ENCODE measurements around the gene RPS21. TPM values are rescaled to one million over a fixed set of nuclear protein-coding genes. Genes with fewer than 3 reads are reported as not detected.

The RPS21 gene
- total and polyA plus RNA-seq, 2 of the 13 experiments (the other 11 are each of a cell fraction or from before 2014, with no cell fraction given), result 2,647 to 11,063 TPM

GRCh38 chr20:62407221-62407992, 20.5 kb downstream of the RPS21 start, which contains the start of gene CABLES2 (continued):
- TF ChIP-seq ZNF414 (CRISPR knock-in tag; IDR thresholded peaks at IDR 0.05), result peak; percentile 74; the same call in 1 of the 2 replicates
- TF ChIP-seq MAX (IDR thresholded peaks at IDR 0.05), result peak; percentile 91
- peak; percentile 78; the same call in 1 of the 2 replicates for TF ChIP-seq KLF6 (CRISPR knock-in tag; IDR thresholded peaks at IDR 0.05)
- TF ChIP-seq KDM3A (CRISPR knock-in tag; IDR thresholded peaks at IDR 0.05; ENCODE audit: low read depth), result peak; percentile 72
- peak; percentile 90 for TF ChIP-seq NFKBIZ (CRISPR knock-in tag; IDR thresholded peaks at IDR 0.05)
- peak; percentile 96 for TF ChIP-seq KDM2A (CRISPR knock-in tag; IDR thresholded peaks at IDR 0.05; ENCODE audit: borderline replicate concordance, low read depth)
- peak; percentile 93; the same call in 1 of the 2 replicates for TF ChIP-seq HOXD1 (CRISPR knock-in tag; IDR thresholded peaks at IDR 0.05)
- peak; percentile 96 for TF ChIP-seq SNAPC5 (CRISPR knock-in tag; IDR thresholded peaks at IDR 0.05; ENCODE audit: borderline replicate concordance)
- TF ChIP-seq DMAP1 (CRISPR knock-in tag; IDR thresholded peaks at IDR 0.05), result no peak

GRCh38 chr20:62408055-62408454, 21.2 kb downstream of the RPS21 start:
- no peak overlapping the region for H3K27ac ChIP-seq (ENCODE audit: extremely low read length, insufficient read depth, low read length)
- ChIA-PET POLR2A (no interaction called here), CTCF (ENCODE audit: low intra/inter-chr PET ratio, low total read pairs) (no interaction called here)
- BruUV-seq (replicated peaks), result no TSS peak
- intact Hi-C loops (cut with micrococcal nuclease; ENCODE audit: unreplicated experiment) (no loop called here), in situ Hi-C loops (cut with HindIII; ENCODE audit: extremely low pct_ligation_motif_present, low pct_unique_long_range_greater_than_20kb) (no loop called here)
- DNase-seq (ENCODE audit: low spot score) (no peak), FAIRE-seq (no peak), ATAC-seq (no peak)
- peaks cover 87% of the 10 kb centered on the region for H3K4me1 ChIP-seq (ENCODE audit: insufficient read depth, low read length)
- H3K4me3 ChIP-seq (replicated peaks in 1 of 3; ENCODE audit: insufficient read depth in 1 of 3, low read depth in 2 of 3, low read length in 3 of 3), result peak overlapping the region in 1 of 3 experiments; percentile 77; a peak in 2 of 6 replicates
- H4K20me1 ChIP-seq (ENCODE audit: insufficient read depth, low read length), result peaks cover 3% of the 10 kb centered on the region; the same call in 1 of the 2 replicates
- H3K27me3 ChIP-seq (ENCODE audit: control insufficient read depth in 1 of 2, insufficient read depth in 2 of 2, low read length in 2 of 2), result peaks cover 11 to 20% of the 10 kb centered on the region in 2 experiments
- no peak overlapping the region for H3K9ac ChIP-seq (ENCODE audit: insufficient read depth, low read depth, low read length)
- no peaks in the 10 kb centered on the region for H3K9me3 ChIP-seq (ENCODE audit: low read length)
- 54% methylated on average over 15 of the region's 15 CpGs for WGBS (ENCODE audit: low lambda C conversion rate)
- H3K79me2 ChIP-seq (ENCODE audit: insufficient read depth, low read length), result peaks cover 9% of the 10 kb centered on the region
- peak overlapping the region; percentile 93 for H3K4me2 ChIP-seq (ENCODE audit: low read depth, low read length)
- H2AFZ ChIP-seq (ENCODE audit: low read length), result no peak overlapping the region
- H3K36me3 ChIP-seq (replicated peaks in 1 of 2; ENCODE audit: control insufficient read depth in 1 of 2, insufficient read depth in 2 of 2, low read length in 2 of 2), result peaks cover 0 to 11% of the 10 kb centered on the region in 2 experiments; a peak in 3 of 5 replicates
- TF ChIP-seq ZBTB38 (CRISPR knock-in tag; IDR thresholded peaks at IDR 0.05), result peak; percentile 52
- TF ChIP-seq ZNF768 (CRISPR knock-in tag; IDR thresholded peaks at IDR 0.05), result peak; percentile 30; the same call in 1 of the 2 replicates
- TF ChIP-seq HES4 (CRISPR knock-in tag; IDR thresholded peaks at IDR 0.05; ENCODE audit: borderline replicate concordance), result no peak
- TF ChIP-seq ZBTB4 (CRISPR knock-in tag; IDR thresholded peaks at IDR 0.05; ENCODE audit: borderline replicate concordance), result no peak
- peak; percentile 5; the same call in 1 of the 2 replicates for TF ChIP-seq ZFP91 (CRISPR knock-in tag; IDR thresholded peaks at IDR 0.05; ENCODE audit: borderline replicate concordance)
- 0 out of 2 replicates have a peak, but pooled peaks have one; percentile 3 for TF ChIP-seq ZNF605 (CRISPR knock-in tag; IDR thresholded peaks at IDR 0.05)
- no peak for TF ChIP-seq ZNF740 (CRISPR knock-in tag; IDR thresholded peaks at IDR 0.05)

All from HepG2 (cell line).